NCI-H2196 treated with DMSO at 0.1 percent for 48 hours (cell line): Measurements from ENCODE around the gene TPRN.
A peak's percentile ranks its signal among the peaks of the same experiment; 100 is the strongest.

Experiments used
- DNase-seq: peaks from one replicate; lab custom pipeline; 2025; ENCODE audit not compliant: unreplicated experiment; lab: John Stamatoyannopoulos, UW

Gene TPRN

DNA sequence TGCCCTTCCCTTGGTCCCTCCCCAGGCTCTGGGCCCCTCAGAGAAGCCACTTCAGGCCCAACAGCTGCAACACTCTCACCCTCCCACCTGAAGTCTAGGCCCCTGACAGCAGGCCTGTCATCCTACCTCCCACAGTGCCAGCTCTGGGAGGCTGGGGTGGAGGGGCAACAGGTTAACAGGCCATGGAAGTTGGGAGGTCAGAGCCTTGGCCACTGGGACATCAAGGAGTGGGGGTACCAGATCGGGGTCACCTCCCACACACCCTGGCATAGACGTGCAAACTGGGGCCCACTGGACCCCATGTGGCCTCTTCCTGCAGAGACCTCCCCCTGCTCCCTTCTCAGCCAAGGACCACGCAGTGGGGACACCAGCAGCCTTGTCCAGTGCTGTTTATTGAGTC lies 9.3 kb downstream of the TPRN start:
- no peak for DNase-seq

DNA sequence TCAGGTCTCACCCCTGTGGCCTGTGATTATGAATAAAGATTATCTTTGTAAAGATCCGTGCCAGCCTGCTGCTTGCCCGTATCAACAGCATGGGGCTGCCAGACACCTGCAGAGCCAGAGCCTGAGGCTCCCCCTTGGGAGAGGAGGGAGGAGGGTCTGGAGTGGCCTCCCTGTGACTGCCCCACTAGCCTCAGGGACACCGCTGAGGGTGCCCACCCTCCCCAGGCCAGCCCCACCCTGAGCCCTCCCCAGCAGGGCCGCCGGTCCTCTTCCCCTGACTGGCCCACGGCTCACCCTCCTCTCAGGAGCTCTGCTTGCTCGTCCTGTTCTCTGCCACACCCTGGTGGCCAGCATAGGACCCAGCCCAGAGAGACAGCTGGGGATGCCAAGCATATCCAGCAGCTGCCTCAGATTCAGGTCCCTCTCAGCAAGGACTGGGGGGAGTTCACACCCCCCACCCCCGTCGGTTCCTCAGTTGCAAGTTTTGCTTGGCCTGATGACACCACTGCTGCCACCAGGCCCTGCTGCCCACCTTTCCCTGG lies 10.2 kb downstream of the TPRN start:
- no peak for DNase-seq

DNA sequence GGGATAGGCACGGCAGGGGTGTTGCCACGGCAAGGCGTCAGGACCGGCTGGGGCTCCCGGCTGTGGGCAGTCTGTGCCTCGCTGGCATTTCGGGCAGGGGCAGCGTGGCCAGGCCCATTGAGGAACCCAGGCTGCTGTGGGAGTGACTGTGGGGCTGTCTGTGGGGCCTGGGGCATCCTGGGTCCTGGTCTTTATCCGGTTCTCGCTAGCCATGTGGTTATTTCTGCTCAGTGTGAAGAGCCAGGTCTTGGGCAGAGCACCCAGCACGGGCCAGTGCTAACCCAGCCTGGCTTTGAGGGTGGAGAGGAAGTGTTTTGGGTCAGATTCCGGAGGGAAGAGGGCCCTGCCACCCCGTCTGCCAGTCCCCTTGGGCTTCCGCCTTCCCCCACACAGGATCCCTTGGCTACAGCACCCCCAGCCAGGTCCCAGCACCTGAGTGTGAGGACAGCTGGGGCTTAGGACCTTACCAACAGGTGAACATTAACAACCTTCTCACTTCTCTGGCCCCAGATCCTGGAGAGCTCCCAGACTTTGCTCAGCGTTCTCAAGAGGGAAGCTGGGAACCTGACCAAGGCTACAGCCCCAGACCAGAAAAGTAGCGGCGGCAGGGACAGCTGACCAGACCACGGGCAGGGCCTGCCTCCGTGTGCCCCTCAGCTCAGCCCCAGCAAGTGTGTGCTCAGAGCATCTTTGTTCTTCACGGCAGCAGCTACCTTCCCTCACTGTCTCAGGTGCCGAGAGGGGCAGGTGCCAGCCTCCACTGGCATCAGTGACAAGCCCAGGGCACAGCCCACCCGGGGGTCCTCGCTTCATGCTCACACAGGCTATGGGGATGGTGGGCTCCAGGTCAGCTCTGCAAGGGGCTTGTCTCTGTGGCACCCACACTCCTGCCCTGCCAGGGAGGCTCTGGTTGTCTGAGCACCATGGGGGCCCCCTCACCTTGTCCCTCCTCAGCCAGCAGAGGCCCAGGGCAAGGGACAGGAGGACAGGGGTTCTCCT lies 10.9 kb downstream of the TPRN start:
- no peak for DNase-seq

DNA sequence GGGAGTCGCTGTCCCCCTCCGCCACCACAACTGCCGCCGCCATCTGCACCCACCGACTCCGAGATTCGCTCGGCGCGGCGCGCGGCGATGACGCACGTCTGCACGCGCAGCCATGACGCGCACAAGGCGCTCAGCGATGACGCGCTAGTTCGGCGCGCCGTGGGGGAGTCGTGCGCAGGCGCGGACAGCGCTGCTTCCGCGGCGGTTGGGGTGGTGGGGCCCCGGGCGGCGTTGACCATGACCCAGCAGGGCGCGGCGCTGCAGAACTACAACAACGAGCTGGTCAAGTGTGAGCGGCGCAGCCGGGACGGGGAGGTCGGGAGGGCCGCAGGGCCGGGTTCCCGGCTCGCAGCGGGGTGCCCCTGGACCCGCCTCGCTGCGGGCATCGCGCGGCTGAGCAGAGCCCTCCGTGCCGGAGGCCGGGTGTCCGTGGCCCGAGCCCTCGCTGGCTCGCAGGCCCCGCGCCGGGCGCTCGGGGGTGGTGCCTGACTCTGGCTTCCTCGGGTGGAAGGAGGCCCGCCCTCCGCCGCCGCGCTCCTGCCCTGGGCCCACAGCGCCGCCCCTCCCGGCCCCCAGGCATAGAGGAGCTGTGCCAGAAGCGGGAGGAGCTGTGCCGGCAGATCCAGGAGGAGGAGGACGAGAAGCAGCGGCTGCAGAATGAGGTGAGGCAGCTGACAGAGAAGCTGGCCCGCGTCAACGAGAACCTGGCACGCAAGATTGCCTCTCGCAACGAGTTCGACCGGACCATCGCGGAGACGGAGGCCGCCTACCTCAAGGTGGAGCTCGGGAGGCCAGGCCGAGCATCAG lies 11.8 kb downstream of the TPRN start, which contains the start of the genes ANAPC2 and SSNA1:
ANAPC2 (minus strand) TSS at position 71 of the 807 bp plus-strand sequence; CDS start at position 43, 28 bp downstream.
SSNA1 (plus strand) TSS at position 187 of the 807 bp plus-strand sequence; CDS start at position 238, 51 bp downstream.
- DNase-seq = peak; percentile 74

DNA sequence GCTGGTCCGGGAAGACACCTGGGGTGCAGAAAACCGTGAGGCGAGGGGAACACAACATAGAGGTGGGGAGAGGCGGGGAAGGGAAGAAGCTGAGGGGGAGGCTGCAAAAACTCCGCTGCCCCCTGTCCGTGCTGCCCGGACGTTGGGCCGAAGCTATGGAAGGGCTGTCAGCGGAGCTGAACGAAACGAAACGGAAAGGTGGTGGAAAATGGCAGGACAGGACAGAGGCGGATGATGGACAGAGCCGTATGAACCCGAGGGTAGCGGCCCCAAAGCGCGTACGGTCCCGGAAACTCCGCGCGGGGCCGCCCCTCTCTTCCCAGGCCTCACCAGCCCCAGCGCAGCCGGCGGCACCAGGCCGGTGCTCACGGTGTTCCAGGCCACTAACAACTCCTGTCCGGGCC lies 12.5 kb downstream of the TPRN start:
- no peak for DNase-seq

DNA sequence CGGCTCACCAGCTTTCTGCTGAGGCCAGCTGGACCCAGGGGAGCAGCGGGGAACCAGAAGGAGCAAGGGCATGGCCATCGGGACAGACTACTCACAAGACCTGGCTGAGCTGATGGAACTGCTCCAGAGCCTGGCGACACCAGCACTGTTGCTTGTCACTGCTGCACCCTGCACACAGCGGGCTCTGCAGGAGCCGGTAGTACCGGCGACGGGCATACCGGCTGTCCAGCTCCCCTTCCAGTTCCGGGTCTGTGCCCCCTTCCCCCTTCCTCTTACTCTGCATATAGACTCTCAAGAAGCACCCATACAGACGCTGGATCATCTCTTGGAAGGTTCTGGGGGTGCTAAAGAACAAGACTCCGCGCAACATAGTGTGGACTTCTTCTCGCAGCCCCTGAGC lies 13.2 kb downstream of the TPRN start:
- DNase-seq = no peak

DNA sequence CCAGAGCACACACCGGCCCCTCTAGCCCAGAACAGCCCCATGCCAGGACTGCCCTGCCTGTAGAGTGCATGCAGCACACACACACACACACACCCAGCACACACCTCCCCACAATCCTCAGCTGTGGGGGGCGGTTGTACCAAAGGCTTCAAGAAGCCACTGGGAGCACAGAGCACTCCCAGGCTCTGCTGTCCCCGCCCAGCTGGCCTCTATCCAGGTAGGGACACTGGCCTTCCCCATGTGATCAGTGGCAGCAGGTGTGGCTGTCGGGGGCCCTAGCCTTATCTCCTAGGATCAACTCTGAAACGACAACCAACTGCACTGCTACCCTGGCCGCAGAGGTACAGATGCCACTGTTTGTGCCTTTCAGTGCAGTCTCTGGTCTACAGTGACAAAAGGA lies 14.2 kb downstream of the TPRN start:
- no peak for DNase-seq

DNA sequence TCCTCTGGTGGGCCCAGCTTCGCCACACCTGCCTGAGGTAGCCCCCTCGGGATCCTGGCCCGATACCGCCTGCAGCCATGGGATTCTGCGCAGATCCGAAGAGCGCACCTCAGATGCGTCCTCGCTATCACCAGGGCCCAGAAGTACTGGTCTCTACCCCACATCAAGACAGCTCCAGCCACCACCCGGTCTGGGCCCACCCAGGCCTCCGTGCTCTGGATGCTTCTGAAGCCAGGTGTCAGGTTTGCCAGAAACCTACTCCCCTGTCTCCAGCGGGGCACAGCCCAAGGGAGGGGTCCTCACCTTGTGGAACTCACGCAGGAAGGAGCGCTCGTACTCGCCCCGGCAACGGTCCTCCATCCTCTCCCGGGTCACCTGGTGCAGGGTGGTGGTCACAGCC lies 14.6 kb downstream of the TPRN start:
- DNase-seq = no peak

DNA sequence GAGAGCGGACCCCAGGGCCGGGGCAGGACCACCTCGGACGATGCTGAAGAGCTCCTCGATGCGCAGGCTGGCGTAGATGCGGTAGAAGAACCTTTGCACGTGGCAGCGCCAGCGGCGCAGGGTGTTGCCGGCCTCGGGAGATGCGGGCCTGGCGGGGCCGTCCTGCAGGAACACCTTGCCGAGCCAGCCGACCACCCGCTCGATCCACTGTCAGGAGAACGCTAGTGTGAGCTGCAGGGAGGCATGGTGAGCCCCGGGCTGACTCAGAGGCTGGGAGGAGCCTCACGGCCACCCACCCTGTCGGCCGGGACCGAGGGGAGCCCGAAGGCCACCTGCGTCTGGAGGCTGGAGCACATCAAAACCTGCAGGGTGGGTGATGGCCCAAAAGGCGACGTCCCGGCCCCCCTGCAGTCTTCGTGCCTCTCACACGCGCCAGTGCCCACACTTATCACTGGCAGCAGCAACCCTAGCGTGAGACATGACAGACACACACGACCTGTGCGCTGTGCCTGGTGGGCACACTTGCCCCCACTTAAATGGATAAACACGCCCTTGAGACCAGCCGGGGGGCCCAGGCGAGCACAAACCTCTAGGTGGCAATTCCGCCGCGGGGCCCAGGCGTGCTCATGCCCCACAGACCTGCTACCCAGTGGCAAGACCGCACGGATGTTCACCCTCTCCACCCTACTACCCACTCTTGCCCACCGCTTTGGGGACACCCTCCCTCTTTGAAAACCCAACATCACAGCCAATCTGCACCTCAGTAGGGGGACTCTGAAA lies 15.5 kb downstream of the TPRN start:
- DNase-seq = no peak

DNA sequence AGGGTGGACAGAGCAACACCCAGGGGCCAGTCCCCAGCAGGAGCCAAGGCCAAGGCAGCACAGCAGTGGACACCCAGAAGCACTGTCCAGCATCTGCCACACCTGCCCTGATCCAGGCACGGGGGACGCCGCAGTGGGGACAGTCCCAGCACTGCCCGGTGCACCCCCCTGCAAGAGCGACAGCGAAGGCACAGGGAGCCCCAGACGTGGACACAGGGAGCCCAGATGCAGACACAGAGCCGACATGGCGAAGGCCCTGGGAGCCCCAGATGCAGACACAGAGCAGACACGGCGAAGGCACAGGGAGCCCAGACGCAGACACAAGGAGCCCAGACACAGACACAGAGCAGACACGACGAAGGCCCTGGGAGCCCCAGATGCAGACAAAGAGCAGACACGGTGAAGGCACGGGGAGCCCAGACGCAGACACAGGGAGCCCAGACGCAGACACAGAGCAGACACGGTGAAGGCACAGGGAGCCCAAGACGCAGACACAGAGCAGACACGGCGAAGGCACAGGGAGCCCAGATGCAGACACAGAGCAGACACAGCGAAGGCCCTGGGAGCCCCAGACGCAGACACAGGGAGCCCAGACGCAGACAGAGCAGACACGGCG lies 16.5 kb downstream of the TPRN start:
- DNase-seq = no peak

DNA sequence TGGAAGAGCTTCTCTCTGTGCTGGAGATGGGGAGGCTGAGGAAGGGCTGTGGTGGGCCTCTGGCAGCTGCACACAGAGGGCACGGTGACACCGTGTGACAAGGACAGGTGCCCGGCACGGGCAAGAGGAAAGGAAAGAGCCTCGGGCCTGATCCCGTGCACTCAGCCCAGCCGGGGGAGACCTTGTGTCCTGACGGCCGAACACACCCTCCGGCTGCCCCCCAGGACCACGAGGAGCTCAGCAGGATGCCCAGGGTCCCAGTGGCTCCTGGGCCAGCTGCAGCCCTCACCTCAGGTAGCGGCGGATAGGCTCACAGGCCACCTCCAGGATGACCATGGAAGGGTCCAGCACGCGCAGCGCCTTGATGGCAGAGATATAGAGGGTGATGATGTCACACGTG lies 17.7 kb downstream of the TPRN start:
- no peak for DNase-seq

DNA sequence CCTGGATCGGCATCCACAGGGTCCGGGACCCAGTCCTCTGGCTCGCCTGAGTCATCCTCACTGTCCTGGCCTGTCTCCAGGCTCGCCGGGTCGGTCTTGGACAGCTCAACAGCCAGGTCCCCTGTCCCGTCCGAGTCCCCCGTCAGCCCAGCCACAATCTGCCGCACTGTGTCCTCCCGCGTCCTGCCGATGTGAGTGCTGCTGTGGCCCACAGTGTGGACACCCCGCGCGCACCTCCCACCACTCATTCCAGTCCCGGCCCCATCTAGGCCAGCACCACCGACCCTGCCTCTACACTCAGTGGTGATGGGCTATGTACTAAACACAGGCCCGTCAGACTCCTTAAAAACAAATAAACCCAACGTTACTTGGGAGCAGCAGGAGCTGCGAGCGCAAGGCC lies 18.9 kb downstream of the TPRN start:
- DNase-seq = no peak

DNA sequence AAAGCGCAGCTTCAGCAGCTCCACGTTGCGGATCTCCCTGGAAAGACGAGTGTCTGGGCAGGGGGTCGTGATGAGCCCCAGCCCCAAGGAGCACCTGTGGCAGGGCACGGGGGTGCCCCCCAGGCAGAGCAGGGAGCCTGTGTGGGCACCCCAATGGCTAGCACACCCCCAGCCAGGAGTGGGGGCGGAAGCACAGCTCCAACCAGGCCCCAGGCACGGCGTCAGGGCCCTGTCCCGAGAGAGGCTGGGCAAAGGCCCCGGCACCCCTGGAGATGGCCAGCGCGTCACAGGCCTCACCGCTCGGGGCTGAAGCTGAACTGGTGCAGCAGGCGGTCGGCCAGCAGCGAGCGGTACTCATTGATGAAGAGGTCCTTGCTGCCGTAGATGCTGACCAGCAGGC lies 20.1 kb downstream of the TPRN start:
- DNase-seq = no peak

DNA sequence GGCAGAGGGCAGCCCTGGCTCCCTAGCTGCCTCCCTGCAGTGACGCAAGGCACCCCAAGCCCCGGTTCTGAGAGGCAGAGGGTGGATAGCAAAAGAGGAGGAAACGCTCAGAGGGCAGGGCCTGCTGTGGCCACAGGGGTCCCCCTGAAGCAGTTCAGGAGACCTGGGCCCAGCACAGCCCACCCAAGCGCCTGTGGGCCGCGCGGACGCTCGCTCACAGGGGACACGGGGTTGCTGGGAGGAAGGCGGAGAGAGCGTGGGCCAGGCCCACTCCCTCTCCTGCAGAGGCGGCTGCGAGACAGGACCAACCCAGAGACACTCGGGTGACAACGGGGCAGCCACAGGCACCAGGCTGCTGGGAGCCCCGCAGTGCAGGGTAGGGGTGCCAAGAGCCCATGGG lies 20.8 kb downstream of the TPRN start:
- DNase-seq = no peak

DNA sequence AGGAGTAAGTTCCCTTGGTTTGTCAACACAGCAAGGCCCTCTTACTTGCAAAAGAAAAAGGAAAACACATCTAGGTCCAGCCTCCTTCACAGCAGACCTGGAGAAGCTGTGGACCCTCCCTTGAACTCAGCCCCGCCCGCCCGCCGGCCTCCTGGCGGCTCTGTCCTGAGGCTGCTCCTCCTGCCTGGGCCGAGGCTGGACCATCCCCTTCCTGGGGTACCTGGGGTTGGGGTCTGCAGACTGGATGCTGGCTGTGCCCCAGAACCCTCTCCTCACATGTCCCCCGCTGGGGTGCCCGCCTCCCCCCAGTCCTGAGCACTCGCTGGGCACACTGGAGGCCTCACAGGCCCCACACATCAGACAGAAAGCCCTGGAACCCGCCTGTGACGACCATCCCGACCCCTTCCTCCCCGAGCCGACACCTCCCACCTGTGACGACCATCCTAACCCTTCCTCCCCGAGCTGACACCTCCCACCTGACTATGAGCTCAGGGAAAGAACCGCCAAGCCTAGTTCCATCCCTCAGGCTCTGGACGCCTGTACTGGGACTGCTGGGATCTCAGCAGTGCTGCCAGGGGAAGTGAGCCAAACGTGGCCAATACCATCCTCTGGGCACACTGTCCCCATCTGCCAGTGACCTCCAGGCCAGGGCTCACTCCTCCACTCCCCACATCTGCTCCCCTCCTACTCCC lies 21.5 kb downstream of the TPRN start:
- DNase-seq = no peak

DNA sequence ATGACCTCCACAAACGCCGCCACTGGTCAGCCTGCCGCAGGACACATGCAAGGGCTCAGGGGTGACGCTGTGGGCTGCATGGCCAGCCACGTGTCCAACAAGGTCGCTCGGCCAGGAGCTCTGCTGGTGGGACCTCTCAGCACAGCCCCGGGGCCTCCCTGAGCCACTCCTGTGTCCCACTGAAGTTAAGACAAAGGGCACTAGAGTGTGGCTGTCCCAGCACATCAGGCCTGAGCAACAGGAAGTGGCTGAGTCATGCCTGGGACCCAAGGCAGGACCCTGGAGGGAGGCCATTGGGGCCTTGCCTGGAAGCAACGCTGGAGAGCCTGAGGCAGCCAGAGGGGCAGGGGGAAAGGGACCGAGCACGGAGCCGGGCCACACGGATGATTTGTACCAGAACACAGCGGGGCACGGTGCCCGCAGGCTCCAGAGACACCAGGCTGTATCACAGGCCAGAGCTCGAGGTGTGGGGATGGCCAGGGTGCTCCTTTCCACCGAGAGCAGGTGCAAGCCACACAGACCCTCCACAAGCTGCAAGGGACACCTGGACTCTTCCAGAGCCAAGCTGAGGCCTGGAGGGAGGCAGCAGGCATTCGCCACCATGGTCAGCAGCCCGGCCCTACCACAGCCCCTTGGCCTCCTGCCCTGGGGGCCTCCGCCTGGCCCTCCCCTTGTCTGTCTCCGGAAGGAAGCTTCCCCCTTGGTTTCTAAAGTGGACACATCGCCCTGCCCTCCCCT lies 22.2 kb downstream of the TPRN start:
- DNase-seq = no peak

DNA sequence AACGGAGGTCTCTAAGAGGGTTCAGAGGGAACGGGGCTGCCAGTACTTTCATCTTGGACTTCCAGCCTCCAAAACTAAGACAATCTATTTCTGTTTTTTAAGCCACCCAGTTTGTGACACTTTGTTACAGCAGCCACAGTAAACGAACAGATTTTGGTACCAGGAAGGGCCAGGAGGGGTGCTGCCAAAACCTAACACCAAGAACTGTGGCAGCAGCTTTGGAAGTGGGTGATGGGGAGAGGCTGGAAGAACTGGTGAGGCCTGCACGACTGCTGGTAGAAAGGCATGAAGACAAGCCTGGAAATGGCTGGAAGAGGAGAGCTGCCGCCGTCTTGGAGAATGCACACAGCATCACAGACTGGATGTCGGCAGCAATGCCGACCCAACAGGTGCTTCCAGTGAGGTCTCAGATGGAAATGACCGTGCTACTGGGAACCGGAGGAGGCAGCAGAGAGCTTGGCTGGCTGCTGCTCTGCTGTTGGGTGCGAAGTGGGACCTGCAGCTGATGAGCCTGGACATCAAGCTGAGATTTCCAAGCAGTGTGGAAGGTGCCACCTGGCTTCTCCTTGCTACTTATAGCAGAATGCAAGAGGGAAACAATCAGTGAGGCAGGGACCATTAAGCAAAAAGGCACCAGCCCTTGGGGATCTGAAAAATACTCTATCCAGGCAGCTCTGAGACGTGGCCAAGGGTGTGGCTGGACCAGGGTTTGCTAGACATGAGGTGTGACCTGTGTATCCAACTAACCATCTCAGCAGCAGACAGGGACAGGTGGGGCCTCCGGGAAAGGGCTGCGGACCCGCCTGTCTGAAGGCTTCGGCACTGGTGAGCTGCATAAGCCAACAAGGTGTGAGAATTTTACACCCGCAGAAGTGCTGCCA lies 24.0 kb downstream of the TPRN start:
- DNase-seq = peak; percentile 17

DNA sequence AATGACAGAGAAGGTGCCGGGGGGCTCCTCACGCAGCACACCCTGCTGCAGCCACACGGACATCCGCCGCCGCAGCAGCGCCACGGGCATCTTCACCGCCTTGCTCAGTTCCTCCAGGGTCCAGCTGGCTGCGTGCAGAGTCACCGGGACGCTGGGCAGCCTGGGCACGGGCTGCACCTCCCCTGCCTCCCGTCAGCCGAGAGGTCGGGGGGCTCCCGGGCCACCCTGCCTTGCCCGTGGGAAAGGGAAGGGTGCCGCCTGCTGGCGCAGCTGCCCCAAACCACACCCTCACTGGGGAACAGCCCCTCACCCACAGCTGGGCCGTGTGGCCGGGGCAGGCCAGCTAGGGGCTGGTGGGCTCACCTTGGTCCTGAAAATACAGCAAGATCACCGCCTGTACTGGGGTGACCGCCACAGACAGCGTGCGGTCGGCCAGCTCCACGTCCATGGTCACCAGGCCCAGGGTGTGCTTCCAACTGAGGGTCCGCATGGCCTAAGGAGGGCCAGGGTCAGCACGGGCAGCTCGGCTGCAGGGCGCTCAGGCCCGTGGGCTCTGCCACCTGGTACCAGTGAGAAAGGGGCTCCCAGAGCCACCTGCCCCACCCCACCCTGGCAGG lies 25.1 kb downstream of the TPRN start:
- no peak for DNase-seq
